ENCODE results near the gene GATA5.
"Not testable (repeated sequence)": the region's sequence is repeated elsewhere in the genome, so short reads cannot be mapped to it uniquely, and the experiment has no call there.

Gene GATA5

DNA sequence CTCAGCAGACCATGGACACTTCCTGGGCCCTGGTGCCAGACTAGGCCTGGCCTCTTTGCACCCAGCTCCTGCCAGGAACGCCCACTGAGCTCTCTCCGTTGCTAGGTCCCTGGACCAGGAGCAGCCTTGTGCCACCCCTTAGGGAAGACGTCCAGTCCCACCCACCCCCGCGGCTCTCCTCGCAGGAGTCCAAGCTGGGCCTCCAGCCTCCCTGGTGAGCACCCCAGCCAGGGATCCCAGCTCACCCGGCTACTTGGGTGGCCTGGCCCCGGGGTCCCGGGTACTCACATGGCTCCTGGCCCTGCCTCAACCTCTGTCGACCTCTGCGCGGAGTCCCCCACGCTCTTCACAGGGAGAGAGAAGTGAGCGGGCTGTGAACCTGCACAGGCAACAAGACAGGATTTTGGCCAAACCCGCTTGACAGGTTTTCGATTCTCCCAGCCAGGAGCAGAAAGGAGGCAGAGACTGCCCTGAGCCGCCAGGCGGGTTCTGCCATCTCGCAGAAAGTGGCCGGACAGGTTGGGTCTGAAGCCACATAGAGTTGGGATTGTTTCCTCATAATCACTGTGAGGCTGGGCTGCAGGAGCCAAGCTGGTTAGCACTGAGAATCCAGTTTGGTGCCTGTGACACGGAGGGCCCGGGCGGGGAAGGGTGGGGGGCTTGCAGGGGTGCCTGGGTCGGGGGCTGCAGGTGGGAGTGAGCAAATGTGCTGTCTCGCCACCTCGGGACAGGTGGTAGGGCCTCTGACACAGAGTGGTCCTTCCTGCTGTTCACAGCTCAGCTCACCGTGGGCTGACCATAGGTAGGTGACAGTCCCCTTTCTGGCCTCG, 48.4 kb downstream of the GATA5 start, which contains the start of gene RBBP8NL:
Gene RBBP8NL, minus strand, starts transcription at position 368 of the 830 bp plus-strand sequence. CDS start 7,892 bp downstream, outside the sequence.
- DNase-seq: no peak

DNA sequence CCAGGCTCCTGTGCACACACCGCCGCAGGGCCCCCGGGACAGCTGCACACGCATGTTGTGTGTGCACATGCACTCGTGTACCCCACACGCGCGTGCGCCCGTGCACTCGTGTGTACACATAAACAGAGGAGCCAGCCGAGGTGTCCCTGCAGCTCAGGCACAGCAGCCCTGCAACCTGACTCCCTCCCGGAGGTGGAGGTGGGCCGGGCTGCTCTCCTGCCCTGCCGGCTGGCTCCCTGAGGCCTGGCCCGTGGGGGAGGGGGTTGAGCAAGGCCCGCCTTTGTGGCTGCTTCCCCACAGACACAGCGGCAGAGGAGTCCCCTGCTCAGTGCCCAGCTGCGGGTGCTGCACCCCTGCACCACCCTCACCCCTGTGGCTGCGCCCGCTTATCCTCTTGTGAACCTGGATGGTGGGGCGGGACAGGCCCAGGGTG, 49.1 kb downstream of the GATA5 start:
- DNase-seq: no peak

DNA sequence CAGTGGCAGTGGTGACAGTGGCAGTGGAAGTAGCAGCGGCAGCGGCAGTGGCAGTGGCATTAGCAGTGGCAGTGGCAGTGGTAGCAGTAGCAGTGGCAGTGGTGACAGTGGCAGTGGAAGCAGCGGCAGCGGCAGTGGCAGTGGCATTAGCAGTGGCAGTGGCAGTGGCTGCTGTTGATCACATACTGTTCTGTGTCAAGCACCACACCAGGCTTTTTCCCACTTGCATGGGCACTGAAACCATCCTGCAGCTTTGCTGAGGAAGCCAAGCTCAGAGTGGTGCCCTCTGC, 49.8 kb downstream of the GATA5 start:
- not testable (repeated sequence) for DNase-seq

DNA sequence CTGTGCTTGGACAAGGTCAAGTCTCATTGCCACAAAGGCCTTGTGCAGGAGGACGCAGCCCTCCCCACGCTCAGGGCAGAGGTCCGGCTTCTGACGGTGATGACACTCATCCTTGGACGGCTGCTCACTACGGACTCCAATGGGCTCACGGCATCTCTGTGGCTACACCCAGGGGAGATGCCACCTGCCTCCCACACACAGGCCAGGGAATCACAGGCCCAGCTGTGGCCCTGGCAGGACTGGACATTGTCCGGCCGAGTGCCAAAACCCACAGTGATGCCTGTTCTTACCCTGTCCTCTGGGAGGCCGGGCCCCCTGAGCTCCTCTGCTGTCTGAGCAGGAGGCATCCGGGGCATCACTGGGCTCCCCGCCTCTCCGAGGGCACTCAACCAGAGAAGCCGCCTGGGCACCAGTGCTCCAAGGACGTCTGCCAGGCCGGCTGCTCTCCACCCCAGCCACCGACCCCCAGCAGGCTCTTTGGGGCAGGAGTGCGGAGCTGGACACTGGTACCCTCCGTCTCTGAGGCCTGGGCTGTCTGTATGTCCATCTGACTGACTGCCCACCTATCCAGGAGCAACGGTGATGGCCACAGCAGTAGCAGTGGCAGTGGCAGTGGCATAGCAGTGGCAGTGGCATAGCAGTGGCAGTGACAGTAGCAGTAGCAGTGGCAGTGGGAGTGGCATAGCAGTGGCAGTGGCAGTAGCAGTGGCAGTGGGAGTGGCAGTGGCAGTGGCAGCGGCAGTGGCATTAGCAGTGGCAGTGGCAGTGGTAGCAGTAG, 50.3 kb downstream of the GATA5 start:
- DNase-seq: no peak

DNA sequence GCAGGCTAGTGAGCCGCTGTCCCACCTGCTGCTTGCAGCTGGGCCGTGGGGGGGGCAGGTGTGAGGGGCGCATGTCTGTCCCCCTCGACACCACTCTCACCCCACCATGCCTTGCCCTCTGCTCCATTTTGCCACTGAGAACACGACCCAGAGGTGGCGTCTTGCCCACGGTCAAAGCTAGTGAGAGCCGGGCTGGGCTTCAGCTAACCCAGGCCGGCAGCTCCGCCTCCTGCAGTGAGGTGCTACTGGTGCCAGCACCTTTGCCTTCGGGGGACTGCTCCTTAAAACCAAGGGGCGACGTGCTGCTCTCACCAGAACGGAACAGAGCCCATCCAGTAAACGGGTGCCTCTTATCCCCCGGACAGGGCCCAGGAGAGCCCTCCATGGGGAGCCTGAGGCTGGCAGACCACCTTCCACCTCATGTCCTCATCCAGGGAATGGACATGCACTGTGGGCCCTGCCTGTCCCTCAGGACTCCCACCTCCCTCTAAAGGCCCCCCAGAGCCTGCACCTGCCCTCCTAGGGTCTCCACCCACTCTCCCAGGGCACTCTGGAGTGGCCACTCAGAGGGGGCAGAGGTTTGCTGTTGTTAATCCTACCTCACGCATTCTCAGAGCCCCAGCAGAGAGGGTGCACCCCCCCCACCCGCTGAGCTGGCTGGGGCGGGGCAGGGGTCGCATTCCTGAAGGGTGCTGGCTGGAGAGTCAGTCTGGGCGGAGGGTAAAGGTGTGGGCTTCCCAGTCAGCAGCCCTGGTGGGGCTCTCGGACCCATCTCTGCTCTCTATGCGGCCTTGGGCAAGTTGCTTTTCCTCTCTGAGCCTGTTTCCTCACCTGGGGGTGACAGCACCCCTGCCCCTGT, 51.3 kb downstream of the GATA5 start:
- no peak for DNase-seq

DNA sequence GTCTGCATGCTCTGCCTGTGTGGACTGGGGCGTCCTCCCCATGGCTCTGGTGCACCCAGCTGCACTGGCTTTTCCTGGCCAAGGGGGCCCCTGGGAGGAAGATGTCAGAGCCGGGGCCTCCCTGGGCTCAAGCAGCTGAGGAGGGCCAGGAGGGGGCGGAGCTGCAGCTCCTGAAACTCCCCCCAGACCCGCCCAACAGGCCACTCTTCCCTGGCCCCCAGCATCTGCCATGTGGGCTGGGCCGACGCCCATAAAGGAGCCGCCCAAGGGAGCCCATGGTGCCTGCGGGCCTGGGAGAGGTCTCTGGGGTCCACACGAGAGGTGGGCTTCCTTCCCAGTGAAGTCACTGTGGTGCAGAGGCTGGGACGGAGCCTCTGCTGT, 52.5 kb downstream of the GATA5 start:
- DNase-seq: no peak

DNA sequence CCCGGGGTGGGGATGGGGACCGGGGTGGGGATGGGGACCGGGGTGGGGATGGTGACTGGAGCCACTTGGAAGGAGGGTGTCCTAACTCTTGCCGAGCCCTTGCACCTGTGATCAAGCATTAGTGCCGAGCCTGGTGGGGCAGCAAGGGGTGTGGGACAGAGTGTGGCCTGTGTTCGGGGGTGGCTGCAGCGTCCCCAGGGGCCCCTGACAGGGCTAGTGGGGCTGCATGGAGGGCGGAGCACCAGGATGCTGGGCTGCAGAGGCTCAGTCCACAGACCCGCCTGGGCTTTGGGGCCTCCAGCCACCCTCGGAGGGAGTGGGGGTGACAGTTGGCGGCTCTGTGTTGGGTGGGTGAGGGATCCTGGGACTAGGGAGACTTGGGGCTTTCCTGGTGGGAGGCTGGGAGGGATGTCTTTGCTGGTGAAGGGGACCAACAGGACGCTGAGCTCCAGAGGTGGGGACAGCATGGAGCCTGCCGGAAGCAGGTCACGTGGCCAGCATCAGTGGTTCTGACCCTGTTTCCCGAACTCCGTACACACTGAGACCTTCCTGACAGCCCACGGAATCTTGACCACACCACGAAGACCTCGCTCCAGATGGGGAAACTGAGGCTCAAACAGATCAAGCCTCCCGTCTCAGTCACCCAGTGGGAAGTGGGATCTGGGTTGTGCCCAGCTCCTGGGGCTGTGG, 53.0 kb downstream of the GATA5 start:
- DNase-seq: no peak

DNA sequence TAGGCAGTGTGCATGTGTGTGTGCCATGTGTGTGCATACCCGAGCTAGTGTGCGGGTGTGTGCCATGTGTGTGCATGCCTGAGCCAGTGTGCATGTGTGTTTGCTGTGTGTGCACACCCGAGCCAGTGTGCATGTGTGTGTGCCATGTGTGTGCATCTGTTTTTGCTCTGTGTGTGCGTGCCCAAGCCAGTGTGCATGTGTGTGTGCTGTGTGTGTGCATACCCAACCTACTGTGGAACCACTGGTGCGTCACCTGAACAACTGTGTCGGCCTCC, 54.1 kb downstream of the GATA5 start:
- no peak for DNase-seq

DNA sequence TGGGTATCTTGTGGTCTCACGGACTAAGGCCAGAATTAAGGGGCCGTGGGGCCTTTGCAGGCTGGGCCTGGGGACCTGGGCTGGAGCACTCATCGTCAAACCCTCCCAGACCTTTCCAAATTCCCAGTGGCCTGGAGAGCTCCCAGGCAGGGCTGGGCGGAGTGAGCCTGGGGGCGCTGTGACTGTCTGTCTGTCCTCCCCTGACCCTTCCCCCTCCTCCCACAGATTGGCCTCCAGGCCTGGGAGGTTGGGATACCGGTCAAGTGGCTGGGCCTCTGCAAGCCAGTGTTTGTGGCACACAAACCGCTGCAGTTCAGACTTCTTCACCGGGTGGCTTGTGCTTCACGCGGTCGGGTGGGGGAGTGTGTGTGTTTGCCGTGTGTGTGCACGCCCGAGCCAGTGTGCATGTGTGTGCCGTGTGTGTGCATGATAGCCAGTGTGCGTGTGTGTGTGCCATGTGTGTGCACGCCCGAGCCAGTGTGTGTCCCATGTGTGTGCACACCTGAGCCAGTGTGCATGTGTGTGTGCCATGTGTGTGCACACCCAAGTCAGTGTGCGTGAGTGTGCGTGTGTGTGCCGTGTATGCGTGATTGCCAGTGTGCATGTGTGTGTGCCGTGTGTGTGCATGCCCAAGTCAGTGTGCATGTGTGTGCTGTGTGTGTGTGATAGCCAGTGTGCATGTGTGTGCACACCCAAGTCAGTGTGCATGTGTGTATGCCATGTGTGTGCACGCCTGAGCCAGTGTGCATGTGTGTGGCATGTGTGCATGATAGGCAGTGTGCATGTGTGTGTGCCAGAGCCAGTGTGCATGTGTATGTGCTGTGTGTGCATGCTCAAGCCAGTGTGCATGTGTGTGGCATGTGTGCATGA, 54.7 kb downstream of the GATA5 start:
- no peak for DNase-seq

DNA sequence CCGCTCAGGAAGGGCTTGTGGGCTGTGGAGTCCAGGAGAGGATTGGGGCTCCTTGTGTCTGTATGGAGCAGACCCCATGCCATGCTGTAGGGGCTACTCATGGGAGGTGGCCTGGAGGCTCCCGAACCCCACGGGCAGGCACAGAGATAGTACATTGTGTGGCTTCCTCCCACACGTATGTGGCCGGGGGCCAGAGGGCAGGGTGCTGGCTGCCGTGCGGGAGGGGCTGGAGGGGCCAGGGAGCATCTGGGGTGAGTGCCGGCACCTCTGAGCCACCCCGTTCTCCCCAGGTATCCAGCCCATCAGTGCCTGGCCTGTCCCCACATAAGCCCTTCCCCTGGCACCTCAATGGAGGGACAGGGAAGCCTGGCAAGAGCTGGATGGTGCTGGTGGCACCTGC, 56.0 kb downstream of the GATA5 start:
- DNase-seq: no peak

DNA sequence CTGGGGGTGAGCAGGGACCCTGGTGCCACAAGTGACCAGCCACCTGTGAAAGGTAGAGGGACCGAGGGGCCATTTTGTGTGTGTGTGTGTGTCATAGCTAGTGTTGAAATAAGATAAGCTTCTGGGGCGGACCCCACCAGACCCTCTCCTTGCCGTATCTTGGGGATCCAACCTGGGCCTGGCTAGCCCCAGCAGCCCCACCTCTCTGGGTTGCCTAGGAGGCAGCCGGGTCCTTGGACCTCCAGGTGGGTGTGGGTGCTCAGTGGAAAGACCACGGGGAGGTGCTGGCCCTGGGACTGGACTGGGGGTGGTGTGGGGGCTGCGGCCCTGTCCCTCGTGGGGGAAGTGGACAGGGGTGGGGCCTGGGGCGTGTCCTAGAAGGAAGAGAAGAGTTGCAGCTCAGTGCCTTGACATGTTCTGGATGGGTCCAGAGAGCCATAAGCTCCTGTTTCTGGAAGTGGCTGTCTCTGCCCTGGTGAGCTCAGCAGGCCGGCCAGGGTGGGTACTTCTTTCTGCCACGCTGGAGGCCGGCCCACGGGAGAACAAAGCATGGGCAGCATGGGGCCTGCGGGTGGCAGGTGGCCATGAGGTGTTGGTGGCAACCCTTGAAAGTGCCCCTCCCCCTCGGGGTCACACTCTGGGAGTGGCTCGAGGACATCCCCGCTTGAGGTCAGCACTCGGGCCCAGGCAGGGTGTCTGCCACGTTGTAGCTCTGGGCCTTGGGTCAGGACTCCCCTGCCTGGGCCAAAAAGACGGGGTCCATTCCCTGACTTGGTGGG, 56.9 kb downstream of the GATA5 start:
- no peak for DNase-seq

DNA sequence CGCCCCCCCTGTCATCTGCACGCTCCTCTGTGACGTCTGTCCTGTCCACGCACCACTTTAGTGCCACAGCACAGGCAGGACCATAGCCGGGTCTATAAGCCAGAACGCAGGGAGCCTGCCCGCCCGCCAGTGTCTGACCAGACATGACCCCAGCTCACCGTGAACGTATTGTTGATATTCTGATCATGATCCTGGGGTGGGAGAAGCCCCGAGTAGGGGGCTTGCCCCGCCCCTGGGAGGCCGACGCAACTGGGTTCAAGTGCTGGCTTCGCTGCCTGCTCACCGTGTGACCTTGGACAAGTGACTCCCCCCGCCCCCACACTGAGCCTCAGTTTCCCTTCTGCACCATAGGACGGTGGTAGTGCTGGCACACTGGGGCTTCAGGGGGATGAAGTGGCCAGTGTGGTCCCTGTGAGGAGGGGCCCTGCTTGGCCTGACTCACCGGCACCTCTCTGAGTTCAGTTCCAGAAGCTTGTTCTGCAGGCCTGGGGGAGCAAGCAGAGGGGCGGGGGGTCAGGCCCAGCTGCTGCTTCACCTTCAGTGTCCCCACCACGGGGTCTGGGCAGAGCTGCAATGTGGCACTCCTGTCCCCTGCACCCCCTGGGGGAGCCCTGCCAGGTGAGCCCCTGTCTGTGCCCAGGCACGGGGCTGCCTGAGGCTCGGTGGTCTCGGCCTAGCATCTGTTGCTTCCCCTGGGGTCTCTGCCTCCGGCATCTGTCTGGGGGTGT, 57.6 kb downstream of the GATA5 start:
- DNase-seq: no peak

DNA sequence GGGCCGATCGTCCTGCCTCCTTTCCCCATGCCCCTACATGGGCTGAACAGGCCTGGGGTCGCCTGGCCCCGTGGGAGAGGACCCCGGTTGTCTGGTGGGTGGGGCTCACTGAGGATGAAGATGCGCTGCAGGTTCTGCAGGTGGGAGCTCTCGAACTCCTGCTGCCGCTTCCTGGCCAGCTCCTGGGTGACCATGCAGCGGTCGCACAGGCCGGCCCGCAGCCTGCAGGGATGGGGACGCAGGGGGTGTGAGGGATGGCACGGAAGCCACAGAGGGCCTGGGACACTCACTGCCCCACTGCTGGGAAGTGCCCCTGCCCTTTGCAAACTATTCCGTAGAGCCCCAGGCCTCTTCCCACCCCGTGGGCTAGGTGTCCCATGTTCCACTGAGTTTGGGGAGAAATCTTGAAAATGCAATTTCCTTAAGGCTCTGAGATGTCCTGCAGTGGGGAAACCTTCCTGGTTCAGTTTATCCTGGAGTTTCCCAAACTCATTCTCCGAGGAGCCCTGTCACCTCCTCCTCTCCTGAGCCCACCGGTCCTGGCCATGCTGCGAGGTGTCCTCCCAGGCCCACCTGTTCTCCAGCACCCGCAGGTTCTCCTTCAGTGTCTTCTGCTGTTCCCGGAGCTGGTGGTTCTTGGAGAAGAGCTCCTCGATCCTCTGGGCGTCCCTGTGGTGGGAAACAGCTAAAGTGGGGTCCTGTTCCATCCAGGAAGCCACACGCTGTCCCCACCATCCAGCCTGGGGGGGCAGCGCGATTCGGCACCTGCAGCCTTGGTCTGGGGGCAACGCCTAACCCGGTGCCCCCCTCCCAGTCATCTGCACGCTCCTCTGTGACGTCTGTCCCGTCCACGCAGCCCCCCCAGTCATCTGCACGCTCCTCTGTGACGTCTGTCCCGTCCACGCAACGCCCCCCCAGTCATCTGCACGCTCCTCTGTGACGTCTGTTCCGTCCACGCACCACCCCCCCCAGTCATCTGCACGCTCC, 58.9 kb downstream of the GATA5 start:
- DNase-seq: no peak

DNA sequence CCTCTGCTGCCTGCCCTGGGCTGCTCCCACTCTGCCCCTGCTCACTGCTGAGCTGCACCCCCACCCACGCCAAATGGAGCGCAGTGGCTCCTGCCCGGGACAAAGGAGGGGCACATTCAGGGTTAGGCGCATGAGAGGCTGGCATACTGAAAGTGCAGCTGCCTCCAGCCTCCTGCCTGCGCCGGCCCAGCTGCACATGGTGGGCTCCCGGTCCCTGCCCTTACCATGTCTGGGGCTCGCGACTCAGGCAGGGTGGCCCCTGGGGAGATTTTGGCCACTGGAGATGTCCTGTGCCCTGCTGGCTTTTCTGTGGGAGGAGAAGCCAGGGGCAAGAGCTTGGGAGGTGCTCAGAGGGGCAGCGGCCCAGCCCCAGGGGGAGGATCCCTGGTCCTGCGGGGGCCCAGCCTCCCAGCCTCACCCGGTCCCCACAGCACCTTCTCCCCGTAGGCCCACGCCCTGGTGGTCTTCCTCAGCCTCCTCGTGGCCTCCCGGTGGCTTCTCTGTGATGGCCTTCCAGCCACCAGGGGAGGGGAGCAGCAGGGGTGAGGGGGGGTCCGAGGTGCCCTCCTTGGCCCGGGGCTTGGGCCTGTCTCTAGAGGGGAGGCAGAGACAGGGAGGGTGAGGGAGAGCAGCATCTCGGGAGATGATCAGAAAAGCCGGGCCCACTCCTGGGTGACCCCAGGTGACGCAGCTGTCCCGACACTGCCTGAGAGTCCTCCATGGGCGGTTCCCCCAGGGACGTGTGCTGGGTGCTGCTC, 60.3 kb downstream of the GATA5 start:
- no peak for DNase-seq

DNA sequence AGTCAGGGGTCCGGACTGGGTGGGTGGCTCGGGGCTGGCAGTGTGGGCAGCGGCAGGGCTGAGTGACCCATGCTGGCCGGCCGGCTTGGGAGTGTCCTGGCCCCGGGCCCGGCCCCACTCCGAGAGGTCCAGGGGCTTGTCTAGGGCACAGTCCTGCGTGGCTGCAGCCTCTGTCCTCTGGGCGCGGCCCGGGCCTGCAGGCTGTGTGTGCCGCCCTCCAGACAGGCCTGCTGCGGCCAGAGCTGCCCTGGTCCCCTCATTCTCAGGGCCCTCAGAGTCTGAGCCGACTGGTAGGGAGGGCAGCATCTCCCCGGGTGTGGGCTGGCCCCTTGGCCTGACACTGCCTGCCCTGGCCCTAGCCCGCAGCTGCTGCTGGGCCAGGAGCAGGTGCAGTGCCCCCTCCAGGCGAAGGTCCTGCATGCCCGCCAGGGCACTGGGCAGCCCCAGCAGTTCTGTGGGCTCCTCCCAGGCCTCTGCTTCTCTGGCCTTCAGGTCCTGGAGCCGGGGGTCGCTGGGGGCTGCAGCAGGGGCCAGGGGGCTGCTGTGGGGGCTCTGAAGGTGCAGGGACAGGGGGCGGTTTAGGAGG, 61.8 kb downstream of the GATA5 start:
- no peak for DNase-seq
